GM19463 (cell line): ENCODE results near the gene NTNG1.
"Not testable (repeated sequence)": the region's sequence is repeated elsewhere in the genome, so short reads cannot be mapped to it uniquely, and the experiment has no call there.

Source experiments
- ATAC-seq: cut with Tn5 transposase; IDR thresholded peaks from one replicate; pipeline ENCODE4 v1.9.1; 2021; ENCODE audit warnings: mild to moderate bottlenecking, moderate library complexity; ENCODE audit not compliant: unreplicated experiment

Gene NTNG1

GRCh38 chr1:107195476-107195875 is 54.6 kb downstream of the NTNG1 start:
- no peak for ATAC-seq

- peak; percentile 98 for ATAC-seq
Observed at GRCh38 chr1:107196973-107197562, 56.2 kb downstream of the NTNG1 start.

- ATAC-seq: no peak
Observed at GRCh38 chr1:107198561-107198960, 57.7 kb downstream of the NTNG1 start.

- no peak for ATAC-seq
Observed at GRCh38 chr1:107200631-107201030, 59.8 kb downstream of the NTNG1 start.

- no peak for ATAC-seq
Observed at GRCh38 chr1:107202007-107202406, 61.2 kb downstream of the NTNG1 start.

GRCh38 chr1:107213225-107213624 is 72.4 kb downstream of the NTNG1 start:
- no peak for ATAC-seq

- no peak for ATAC-seq
Observed at GRCh38 chr1:107220036-107220435, 79.2 kb downstream of the NTNG1 start.

GRCh38 chr1:107225706-107226105 is 84.9 kb downstream of the NTNG1 start:
- ATAC-seq: no peak

GRCh38 chr1:107228704-107229371 is 88.0 kb downstream of the NTNG1 start:
- no peak for ATAC-seq

GRCh38 chr1:107229711-107230110 is 88.9 kb downstream of the NTNG1 start:
- ATAC-seq: no peak

- no peak for ATAC-seq
Observed at GRCh38 chr1:107230121-107230520, 89.3 kb downstream of the NTNG1 start.

GRCh38 chr1:107231291-107231690 is 90.5 kb downstream of the NTNG1 start:
- no peak for ATAC-seq

- ATAC-seq: no peak
Observed at GRCh38 chr1:107232426-107232825, 91.6 kb downstream of the NTNG1 start.

GRCh38 chr1:107236760-107237159 is 95.9 kb downstream of the NTNG1 start:
- ATAC-seq: not testable (repeated sequence)

GRCh38 chr1:107243461-107243860 is 102.6 kb downstream of the NTNG1 start:
- no peak for ATAC-seq

- no peak for ATAC-seq
Observed at GRCh38 chr1:107244709-107245500, 104.1 kb downstream of the NTNG1 start.

GRCh38 chr1:107246775-107247345 is 106.0 kb downstream of the NTNG1 start:
- peak; percentile 70 for ATAC-seq

- ATAC-seq: no peak
Observed at GRCh38 chr1:107247679-107248078, 106.8 kb downstream of the NTNG1 start.

GRCh38 chr1:107250169-107250568 is 109.3 kb downstream of the NTNG1 start:
- ATAC-seq: no peak

- no peak for ATAC-seq
Observed at GRCh38 chr1:107251083-107251482, 110.2 kb downstream of the NTNG1 start.

- ATAC-seq: no peak
Observed at GRCh38 chr1:107251839-107252238, 111.0 kb downstream of the NTNG1 start.

- no peak for ATAC-seq
Observed at GRCh38 chr1:107252271-107252670, 111.4 kb downstream of the NTNG1 start.
